Measurements from ENCODE around the gene PPM1B.
A peak's percentile ranks its signal among the peaks of the same experiment; 100 is the strongest.
"Not testable (repeated sequence)": the region's sequence is repeated elsewhere in the genome, so short reads cannot be mapped to it uniquely, and the experiment has no call there.

The PPM1B gene

DNA sequence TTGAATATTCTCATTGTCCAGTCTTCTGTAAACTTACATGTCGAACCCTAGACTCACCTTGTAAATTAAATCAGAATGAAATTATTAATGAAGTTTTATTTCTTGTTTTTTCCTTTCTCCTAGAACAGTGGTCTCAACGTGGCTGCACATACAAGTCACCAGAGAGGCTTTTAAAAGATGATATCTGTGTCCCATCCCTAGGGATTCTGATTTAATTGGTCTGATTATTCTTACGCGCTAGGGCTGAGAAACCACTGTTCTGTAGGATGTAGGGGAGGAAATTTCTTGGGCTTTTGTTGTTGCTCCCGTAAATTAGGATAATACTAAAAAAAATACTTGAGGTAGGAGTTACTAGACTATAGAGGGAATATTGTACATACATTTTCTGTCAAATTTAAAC, 32.1 kb downstream of the PPM1B start:
- no peak for DNase-seq (ENCODE audit: low read depth, low spot score)

GRCh38 chr2:44201648-44202165, 33.0 kb downstream of the PPM1B start:
- DNase-seq (ENCODE audit: low read depth, low spot score): no peak

GRCh38 chr2:44203542-44203941, 34.9 kb downstream of the PPM1B start:
- no peak for DNase-seq (ENCODE audit: low read depth, low spot score)

DNA sequence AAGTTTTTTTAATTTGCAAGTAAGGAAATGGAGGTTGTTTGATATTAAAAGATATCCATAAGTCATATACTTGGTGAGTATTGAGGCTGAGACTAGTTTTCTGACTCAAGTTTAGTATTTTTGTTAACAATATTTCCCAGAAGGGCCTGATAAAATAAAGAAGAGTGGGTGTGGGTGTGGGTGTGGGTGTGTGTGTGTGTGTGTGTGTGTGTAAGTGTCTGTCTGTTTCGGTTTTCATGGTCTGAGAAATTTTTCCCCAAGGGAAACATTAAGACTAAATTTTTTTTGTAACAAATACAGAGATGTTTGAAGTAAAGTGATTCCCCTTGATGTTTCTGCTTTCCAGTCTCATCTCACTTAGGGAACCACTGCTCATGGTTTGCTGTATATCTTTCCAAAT, 36.5 kb downstream of the PPM1B start:
- DNase-seq (ENCODE audit: low read depth, low spot score): no peak

- DNase-seq (ENCODE audit: low read depth, low spot score): no peak
Observed at GRCh38 chr2:44207102-44207501, 38.4 kb downstream of the PPM1B start.

DNA sequence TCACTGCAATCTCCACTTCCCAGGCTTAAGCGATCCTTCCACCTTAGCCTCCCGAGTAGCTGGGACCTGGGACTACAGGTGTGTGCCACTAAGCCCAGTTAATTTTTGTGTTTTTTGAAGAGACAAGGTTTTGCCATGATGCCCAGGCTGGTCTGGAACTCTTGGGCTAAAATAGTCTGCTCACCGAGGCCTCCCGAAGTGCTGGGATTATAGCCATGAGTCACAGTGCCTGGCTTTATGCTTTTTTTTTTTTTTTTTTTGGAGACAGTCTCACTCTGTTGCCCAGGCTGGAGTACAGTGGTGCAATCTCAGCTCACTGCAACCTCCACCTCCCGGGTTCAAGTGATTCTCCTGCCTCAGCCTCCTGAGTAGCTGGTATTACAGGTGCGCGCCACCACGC, 39.0 kb downstream of the PPM1B start:
- DNase-seq (ENCODE audit: low read depth, low spot score): not testable (repeated sequence)

DNA sequence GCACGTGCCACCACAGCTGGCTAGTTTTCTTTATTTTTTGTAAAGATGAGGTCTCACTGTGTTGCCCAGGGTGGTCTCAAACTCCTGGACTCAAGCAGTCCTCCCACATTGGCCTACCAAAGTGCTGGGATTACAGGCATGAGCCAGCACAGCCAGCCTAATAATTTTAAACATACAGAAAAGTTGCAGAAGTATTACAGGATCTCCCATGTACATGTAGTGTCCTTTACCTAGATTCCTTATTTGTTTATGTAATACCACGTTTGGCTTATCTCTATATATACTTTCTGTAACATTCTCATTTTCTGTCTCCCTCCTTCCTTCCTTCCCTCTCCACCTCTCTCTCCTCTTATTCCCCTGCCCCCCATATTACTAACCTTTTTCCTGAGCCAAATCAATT, 41.7 kb downstream of the PPM1B start:
- no peak for DNase-seq (ENCODE audit: low read depth, low spot score)

DNA sequence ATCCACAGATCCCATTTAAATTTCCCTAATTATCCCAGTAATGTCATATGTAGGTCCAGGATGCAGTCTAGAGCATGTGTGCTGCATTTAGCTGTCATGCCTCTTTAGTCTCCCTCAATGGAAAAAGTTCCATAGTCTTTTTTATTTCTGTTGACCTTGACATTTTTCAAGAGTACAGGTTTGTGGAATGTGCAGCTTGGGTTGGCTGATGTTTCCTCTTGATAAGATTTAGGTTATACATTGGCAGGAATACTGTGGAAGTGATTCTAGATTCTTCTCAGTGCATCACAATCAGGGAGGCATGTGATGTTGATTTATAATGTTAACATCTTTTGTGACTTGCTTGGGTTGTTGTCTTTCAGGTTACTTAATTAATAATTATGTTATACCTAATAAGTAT, 42.5 kb downstream of the PPM1B start:
- DNase-seq (ENCODE audit: low read depth, low spot score): no peak

GRCh38 chr2:44212302-44212701, 43.6 kb downstream of the PPM1B start:
- no peak for DNase-seq (ENCODE audit: low read depth, low spot score)

- no peak for DNase-seq (ENCODE audit: low read depth, low spot score)
Observed at GRCh38 chr2:44215827-44216226, 47.2 kb downstream of the PPM1B start.

DNA sequence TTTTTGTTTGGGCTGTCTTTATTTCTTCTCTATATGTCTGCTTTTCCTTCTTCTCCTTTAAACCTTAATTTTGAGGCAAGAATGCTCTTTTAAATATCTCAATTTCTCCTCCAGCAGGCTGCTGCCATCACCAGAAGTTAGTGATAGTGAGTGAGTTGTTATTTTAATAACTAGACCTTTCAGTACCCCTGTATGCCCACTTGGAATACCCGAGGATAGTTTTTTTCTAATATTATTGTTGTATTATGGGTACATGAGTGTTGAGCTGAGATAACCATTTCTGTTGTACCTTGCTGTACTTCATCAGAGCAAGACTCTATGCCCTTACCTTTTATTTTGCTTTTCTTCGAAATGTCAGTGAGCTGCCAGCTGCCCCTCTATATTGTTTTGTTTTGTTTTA, 50.1 kb downstream of the PPM1B start:
- no peak for DNase-seq (ENCODE audit: low read depth, low spot score)

GRCh38 chr2:44226753-44227152, 58.1 kb downstream of the PPM1B start:
- no peak for DNase-seq (ENCODE audit: low read depth, low spot score)

- DNase-seq (ENCODE audit: low read depth, low spot score): no peak
Observed at GRCh38 chr2:44230378-44230777, 61.7 kb downstream of the PPM1B start.

GRCh38 chr2:44233450-44234128, 64.9 kb downstream of the PPM1B start:
- no peak for DNase-seq (ENCODE audit: low read depth, low spot score)

DNA sequence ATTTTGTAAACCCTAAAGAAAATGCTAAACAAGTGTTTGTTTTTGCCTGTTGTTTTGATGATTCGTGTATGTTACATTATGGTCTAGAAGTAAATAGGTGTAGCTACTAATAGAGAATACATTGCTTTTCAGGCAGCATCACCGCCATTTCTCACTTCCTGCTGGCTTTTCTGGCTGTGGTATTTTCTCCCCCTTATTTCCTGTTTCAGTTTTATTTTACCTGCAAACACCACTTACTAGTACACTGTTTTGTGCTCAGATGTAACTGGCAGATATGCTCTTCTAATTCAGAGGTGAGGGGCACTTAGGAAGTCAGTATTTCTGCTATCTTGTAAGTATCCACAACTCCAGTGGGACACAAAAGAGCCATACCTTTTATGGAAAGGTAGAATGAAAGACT, 68.5 kb downstream of the PPM1B start:
- DNase-seq (ENCODE audit: low read depth, low spot score): no peak

DNA sequence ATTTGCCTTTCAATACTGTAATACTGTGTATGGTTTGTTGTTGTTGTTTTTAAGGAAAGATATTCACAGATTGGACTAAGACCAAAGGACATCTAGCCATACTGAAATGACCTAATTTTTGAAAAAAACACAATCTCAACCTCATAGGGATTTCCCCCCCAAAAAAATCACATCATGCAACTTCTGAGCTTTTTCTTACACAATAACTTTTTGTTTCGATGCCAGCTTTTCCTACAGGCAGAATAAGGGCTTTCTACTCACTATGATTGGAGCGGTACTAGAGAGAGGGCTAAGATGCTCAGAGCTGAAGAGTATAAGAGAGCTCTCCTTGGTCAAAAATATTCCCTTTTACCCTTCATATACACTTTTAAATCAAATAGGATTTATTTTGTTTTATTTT, 74.2 kb downstream of the PPM1B start:
- no peak for DNase-seq (ENCODE audit: low read depth, low spot score)

DNA sequence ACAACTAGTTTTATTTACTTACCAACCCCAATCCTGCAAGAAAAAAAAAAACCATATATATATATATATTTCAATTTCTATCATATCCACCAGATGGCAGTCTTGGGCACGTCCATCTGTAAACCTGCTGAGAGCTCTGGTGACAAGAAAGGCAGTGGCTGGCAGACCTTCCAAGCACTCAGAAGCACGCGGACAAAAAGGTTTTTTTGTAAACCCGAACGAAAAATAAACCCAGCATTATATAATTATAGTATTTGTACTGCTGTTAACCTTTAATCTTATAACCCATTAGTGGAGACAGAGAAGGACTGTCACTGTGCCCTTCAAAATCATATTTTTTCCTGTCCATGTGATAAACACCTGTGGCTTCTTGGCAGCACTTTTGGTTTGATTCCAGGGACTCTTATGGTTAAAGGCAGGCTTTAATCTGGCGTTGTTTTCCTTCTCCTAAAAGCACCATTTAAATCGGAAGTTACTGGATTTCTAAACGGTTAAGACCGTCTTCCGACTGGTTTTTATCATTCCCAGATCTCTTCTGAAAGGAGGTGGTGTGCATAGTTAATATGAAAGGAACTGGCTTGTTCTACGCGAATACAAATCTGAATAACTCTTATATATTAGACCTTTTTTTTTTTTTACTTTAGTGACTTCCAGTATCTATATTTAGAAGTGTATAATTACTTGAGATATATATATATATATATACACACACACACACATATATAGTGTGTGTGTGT, 75.6 kb downstream of the PPM1B start:
- peak; percentile 45 for DNase-seq (ENCODE audit: low read depth, low spot score)

- no peak for DNase-seq (ENCODE audit: low read depth, low spot score)
Observed at GRCh38 chr2:44245083-44245861, 76.6 kb downstream of the PPM1B start.

- DNase-seq (ENCODE audit: low read depth, low spot score): no peak
Observed at GRCh38 chr2:44246436-44246835, 77.8 kb downstream of the PPM1B start.

DNA sequence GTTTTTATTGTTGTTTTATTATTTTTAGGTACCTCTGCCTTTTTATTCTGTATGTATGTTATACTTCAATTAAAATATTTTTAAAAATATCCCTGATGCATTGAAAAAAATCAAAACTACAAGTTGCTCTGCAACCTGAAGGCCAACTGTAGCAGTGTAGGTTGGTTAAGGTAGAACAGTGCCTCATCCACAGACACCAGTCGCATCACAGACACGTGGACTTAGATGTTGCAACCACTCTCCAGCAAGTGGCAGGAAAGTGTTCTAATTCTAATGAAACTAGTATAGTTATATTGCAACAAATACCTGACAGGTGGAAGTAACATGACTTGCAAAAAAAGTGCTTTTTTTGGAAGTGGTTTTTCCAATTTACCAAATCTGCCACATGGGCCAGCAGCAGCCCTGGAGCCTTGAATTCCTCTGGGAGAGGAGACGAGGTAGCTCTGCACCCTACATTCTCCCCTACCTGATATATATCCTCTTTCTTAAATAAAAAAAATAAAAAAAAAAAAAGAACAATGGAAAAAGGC, 78.2 kb downstream of the PPM1B start:
- no peak for DNase-seq (ENCODE audit: low read depth, low spot score)

DNA sequence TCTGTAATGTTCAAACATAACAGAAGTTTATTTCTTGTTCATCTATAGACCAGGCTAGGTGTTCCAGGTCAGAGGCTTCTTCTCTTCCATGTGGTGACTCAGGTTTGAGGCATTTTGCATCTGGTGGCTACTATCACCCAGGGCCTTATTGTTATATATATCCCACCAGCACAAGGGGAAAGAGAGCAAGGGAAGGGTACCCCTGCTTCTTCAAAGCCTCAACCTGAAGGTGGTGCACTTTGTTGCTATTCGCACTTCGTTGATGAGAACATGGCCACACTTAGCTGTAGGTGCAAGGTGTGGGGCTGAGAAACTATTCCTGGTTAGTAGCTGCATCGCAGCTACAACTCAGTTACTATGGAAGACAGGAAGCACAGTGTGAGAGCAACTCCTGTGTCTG, 79.2 kb downstream of the PPM1B start:
- DNase-seq (ENCODE audit: low read depth, low spot score): no peak

- not testable (repeated sequence) for DNase-seq (ENCODE audit: low read depth, low spot score)
Observed at GRCh38 chr2:44249269-44249668, 80.6 kb downstream of the PPM1B start.

Measured in smooth muscle cell of the brain vasculature (primary cell).